Kidney epithelial cell (primary cell): ENCODE data around the gene FRMPD1. TPM values are rescaled to one million over a fixed set of nuclear protein-coding genes. Genes with fewer than 3 reads are reported as not detected.

Experiments
- DNase-seq: peaks from one replicate; pipeline ENCODE4 v3.0.0-alpha.2; 2010; ENCODE audit warnings: low read depth
- H3K27me3 ChIP-seq: 2 replicates; pipeline ENCODE4 v1.6.0; 2011; ENCODE audit warnings: low read length; ENCODE audit not compliant: control insufficient read depth, insufficient read depth
- H3K36me3 ChIP-seq: 2 replicates; pipeline ENCODE4 v1.5.1; 2011; ENCODE audit warnings: low read length; ENCODE audit not compliant: control insufficient read depth, insufficient read depth
- H3K4me3 ChIP-seq: 2 replicates; pipeline ENCODE4 v1.5.1; 2011; ENCODE audit warnings: low read depth, mild to moderate bottlenecking, control low read depth, low read length
- total RNA-seq: library from RNA; depleted of rRNA; stranded (reverse); fragments of >200 nt; gene quantifications from 2 replicates; pipeline ENCODE4 v1.2.3, GENCODE V29; 2015
- TF ChIP-seq, protein P1 (sequence below): IDR thresholded peaks from 2 replicates; pipeline ENCODE4 v1.5.1; 2011; ENCODE audit warnings: mild to moderate bottlenecking, moderate library complexity, low read length, control low read depth, inconsistent platforms; ENCODE audit not compliant: insufficient read depth, poor library complexity, severe bottlenecking

Gene FRMPD1
- total RNA-seq, 1 donor from 2014 or later = 0.04 TPM

- TF ChIP-seq, protein P1, sequence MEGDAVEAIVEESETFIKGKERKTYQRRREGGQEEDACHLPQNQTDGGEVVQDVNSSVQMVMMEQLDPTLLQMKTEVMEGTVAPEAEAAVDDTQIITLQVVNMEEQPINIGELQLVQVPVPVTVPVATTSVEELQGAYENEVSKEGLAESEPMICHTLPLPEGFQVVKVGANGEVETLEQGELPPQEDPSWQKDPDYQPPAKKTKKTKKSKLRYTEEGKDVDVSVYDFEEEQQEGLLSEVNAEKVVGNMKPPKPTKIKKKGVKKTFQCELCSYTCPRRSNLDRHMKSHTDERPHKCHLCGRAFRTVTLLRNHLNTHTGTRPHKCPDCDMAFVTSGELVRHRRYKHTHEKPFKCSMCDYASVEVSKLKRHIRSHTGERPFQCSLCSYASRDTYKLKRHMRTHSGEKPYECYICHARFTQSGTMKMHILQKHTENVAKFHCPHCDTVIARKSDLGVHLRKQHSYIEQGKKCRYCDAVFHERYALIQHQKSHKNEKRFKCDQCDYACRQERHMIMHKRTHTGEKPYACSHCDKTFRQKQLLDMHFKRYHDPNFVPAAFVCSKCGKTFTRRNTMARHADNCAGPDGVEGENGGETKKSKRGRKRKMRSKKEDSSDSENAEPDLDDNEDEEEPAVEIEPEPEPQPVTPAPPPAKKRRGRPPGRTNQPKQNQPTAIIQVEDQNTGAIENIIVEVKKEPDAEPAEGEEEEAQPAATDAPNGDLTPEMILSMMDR = no peak
- Histone ChIP-seq H3K27me3 (peaks cover 16% of the 10 kb centered on the region), H3K4me3 (no peak overlapping the region)
These were observed 33.0 kb downstream of the FRMPD1 start for GRCh38 chr9:37683531-37684371.

GRCh38 chr9:37692622-37693221 is 42.0 kb downstream of the FRMPD1 start:
- peaks cover 2% of the 10 kb centered on the region for H3K27me3 ChIP-seq
- no peak overlapping the region for H3K4me3 ChIP-seq
- TF ChIP-seq, protein P1 = no peak
- H3K36me3 ChIP-seq = no peaks in the 10 kb centered on the region
- DNase-seq = no peak

More at GRCh38 chr9:37683531-37684371, 33.0 kb downstream of the FRMPD1 start:
- no peaks in the 10 kb centered on the region for H3K36me3 ChIP-seq
- DNase-seq = no peak

GRCh38 chr9:37693260-37693659 is 42.5 kb downstream of the FRMPD1 start:
- DNase-seq = no peak
- H3K36me3 ChIP-seq = no peaks in the 10 kb centered on the region
- no peak overlapping the region for H3K4me3 ChIP-seq
- TF ChIP-seq, protein P1 = no peak
- H3K27me3 ChIP-seq = peaks cover 2% of the 10 kb centered on the region

GRCh38 chr9:37694355-37694754 is 43.6 kb downstream of the FRMPD1 start:
- Histone ChIP-seq H3K27me3 (peaks cover 2% of the 10 kb centered on the region), H3K36me3 (no peaks in the 10 kb centered on the region), H3K4me3 (no peak overlapping the region)
- DNase-seq = no peak
- TF ChIP-seq, protein P1 = no peak

DNA sequence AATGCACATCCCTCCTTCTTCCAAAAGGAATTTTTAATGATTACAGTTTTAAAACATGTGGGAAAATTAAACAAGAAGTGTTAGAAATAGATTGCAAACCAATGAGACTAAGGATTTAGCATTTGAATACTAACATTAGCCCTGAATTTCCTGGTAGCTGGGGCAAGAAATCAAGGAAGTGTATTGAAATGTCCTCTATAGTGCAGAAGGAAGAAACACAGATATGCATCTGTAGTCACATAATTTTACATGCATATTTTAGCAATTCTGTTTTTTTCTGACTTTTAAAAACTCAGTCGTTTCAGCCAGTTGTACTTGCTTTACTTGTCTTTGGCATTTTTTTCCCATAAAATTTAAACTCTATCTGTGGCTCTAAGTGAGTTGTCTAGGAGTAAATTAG is 45.8 kb downstream of the FRMPD1 start:
- TF ChIP-seq, protein P1 = no peak
- Histone ChIP-seq H3K27me3 (peaks cover 2% of the 10 kb centered on the region), H3K36me3 (no peaks in the 10 kb centered on the region), H3K4me3 (no peak overlapping the region)
- DNase-seq = no peak
